SK-MEL-5 (cell line): Measurements from ENCODE around the gene TTL. TPM values are rescaled to one million over a fixed set of nuclear protein-coding genes. Genes with fewer than 3 reads are reported as not detected.
"Not testable (repeated sequence)": the region's sequence is repeated elsewhere in the genome, so short reads cannot be mapped to it uniquely, and the experiment has no call there.

Experiments
- DNase-seq: peaks from one replicate; pipeline ENCODE4 v3.0.0-alpha.2; 2016; ENCODE audit warnings: low read depth, low spot score
- in situ Hi-C: cut with HindIII; loops from 2 replicates; pipeline ENCODE4 v1.10.0; 2016; ENCODE audit warnings: low sequenced_read_pairs, high pct_unique_total_duplicates, low pct_unique_long_range_greater_than_20kb
- total RNA-seq: library from RNA; depleted of rRNA; stranded (reverse); fragments of >200 nt; shearing (Covaris generic); gene quantifications from 2 replicates; pipeline ENCODE4 v1.2.3, GENCODE V29; 2014

TTL gene
- total RNA-seq, 1 experiment from 2014 or later = 66.6 TPM

GRCh38 chr2:112542123-112542983 lies 60.4 kb downstream of the TTL start, which contains the start of gene POLR1B:
Gene POLR1B, plus strand, starts transcription at chr2:112542465. Its CDS starts 30 bp downstream, at chr2:112542495.
- peak; percentile 84 for DNase-seq
- in situ Hi-C loops = no loop called here

- in situ Hi-C loops = no loop called here
- DNase-seq = peak; percentile 26
Observed at GRCh38 chr2:112542984-112543661, 61.2 kb downstream of the TTL start.

GRCh38 chr2:112547333-112547732 lies 65.4 kb downstream of the TTL start:
- DNase-seq = no peak
- in situ Hi-C loops = no loop called here

- in situ Hi-C loops = no loop called here
Observed at GRCh38 chr2:112548980-112549379, 67.0 kb downstream of the TTL start.

GRCh38 chr2:112566104-112566503 lies 84.1 kb downstream of the TTL start:
- in situ Hi-C loops = no loop called here
- no peak for DNase-seq

More at GRCh38 chr2:112548980-112549379, 67.0 kb downstream of the TTL start:
- no peak for DNase-seq

GRCh38 chr2:112566508-112566907 lies 84.6 kb downstream of the TTL start:
- DNase-seq, in situ Hi-C loops: not testable (repeated sequence)

GRCh38 chr2:112572005-112572404 lies 90.0 kb downstream of the TTL start:
- in situ Hi-C loops = no loop called here
- no peak for DNase-seq

GRCh38 chr2:112577756-112578155 lies 95.8 kb downstream of the TTL start:
- DNase-seq = peak; percentile 15
- in situ Hi-C loops = no loop called here

GRCh38 chr2:112579241-112579640 lies 97.3 kb downstream of the TTL start:
- in situ Hi-C loops = no loop called here

GRCh38 chr2:112580084-112580483 lies 98.1 kb downstream of the TTL start:
- in situ Hi-C loops = no loop called here
- no peak for DNase-seq

More at GRCh38 chr2:112579241-112579640, 97.3 kb downstream of the TTL start:
- DNase-seq = peak; percentile 33

- in situ Hi-C loops = no loop called here
- DNase-seq = peak; percentile 71
Observed at GRCh38 chr2:112582314-112582746, 100.4 kb downstream of the TTL start.

- peak; percentile 55 for DNase-seq
- in situ Hi-C loops = no loop called here
Observed at GRCh38 chr2:112583497-112584133, 101.7 kb downstream of the TTL start.

- DNase-seq = peak; percentile 95
- in situ Hi-C loops = no loop called here
Observed at GRCh38 chr2:112584134-112584890, 102.4 kb downstream of the TTL start, which contains the start of gene CHCHD5. Gene CHCHD5, plus strand, starts transcription at chr2:112584609. Its CDS starts 39 bp downstream, at chr2:112584648.

GRCh38 chr2:112584891-112585250 lies 102.9 kb downstream of the TTL start:
- DNase-seq = no peak
- in situ Hi-C loops = no loop called here

- DNase-seq = no peak
- in situ Hi-C loops = no loop called here
Observed at GRCh38 chr2:112585400-112585799, 103.4 kb downstream of the TTL start.

- in situ Hi-C loops = no loop called here
- no peak for DNase-seq
Observed at GRCh38 chr2:112585873-112586464, 104.0 kb downstream of the TTL start.

GRCh38 chr2:112588611-112589045 lies 106.7 kb downstream of the TTL start:
- no peak for DNase-seq
- in situ Hi-C loops = no loop called here
